Glomerular endothelial cell (primary cell): ENCODE data around the gene MTFP1. TPM values are rescaled to one million over a fixed set of nuclear protein-coding genes. Genes with fewer than 3 reads are reported as not detected.

Experiments
- DNase-seq: peaks from one replicate; pipeline ENCODE4 v3.0.0-alpha.2; 2011; ENCODE audit warnings: low read depth, low spot score; ENCODE audit errors: extremely low read depth
- total RNA-seq: library from RNA; depleted of rRNA; stranded (reverse); fragments of >200 nt; gene quantifications from 2 replicates; pipeline ENCODE4 v1.2.3, GENCODE V29; 2015

MTFP1 gene
- total RNA-seq, 1 donor from 2014 or later, result 25.1 TPM

GRCh38 chr22:30424534-30425326, 838 bp upstream of the MTFP1 start:
- no peak for DNase-seq

- DNase-seq, result no peak
Observed at GRCh38 chr22:30425327-30425615, 297 bp upstream of the MTFP1 start.

GRCh38 chr22:30426388-30427353, 1.1 kb downstream of the MTFP1 start:
- no peak for DNase-seq

- no peak for DNase-seq
Observed at GRCh38 chr22:30427871-30428270, 2.3 kb downstream of the MTFP1 start.

GRCh38 chr22:30429887-30430286, 4.3 kb downstream of the MTFP1 start:
- no peak for DNase-seq

- no peak for DNase-seq
Observed at GRCh38 chr22:30430933-30431332, 5.4 kb downstream of the MTFP1 start.

GRCh38 chr22:30432096-30432495, 6.5 kb downstream of the MTFP1 start:
- DNase-seq, result no peak

GRCh38 chr22:30432520-30432919, 7.0 kb downstream of the MTFP1 start:
- DNase-seq, result no peak

GRCh38 chr22:30433227-30433626, 7.7 kb downstream of the MTFP1 start:
- DNase-seq, result no peak

- DNase-seq, result no peak
Observed at GRCh38 chr22:30433773-30434172, 8.2 kb downstream of the MTFP1 start.

GRCh38 chr22:30434843-30435242, 9.3 kb downstream of the MTFP1 start:
- DNase-seq, result no peak

- DNase-seq, result no peak
Observed at GRCh38 chr22:30435674-30436126, 10.1 kb downstream of the MTFP1 start.

GRCh38 chr22:30436196-30436595, 10.6 kb downstream of the MTFP1 start:
- DNase-seq, result no peak

- DNase-seq, result no peak
Observed at GRCh38 chr22:30438559-30438958, 13.0 kb downstream of the MTFP1 start.

- DNase-seq, result no peak
Observed at GRCh38 chr22:30439226-30439625, 13.7 kb downstream of the MTFP1 start.

GRCh38 chr22:30439836-30440235, 14.3 kb downstream of the MTFP1 start:
- no peak for DNase-seq

- no peak for DNase-seq
Observed at GRCh38 chr22:30441088-30441487, 15.5 kb downstream of the MTFP1 start.

- no peak for DNase-seq
Observed at GRCh38 chr22:30444632-30445437, 19.3 kb downstream of the MTFP1 start.

GRCh38 chr22:30445438-30446145, 20.0 kb downstream of the MTFP1 start:
- DNase-seq, result no peak

GRCh38 chr22:30447656-30448055, 22.1 kb downstream of the MTFP1 start:
- no peak for DNase-seq
